DMS153 (cell line): Measurements from ENCODE around the gene ZBTB40.

ENCODE experiments used
- DNase-seq: peaks from one replicate; lab custom pipeline; 2025; lab: John Stamatoyannopoulos, UW

Gene ZBTB40

DNA sequence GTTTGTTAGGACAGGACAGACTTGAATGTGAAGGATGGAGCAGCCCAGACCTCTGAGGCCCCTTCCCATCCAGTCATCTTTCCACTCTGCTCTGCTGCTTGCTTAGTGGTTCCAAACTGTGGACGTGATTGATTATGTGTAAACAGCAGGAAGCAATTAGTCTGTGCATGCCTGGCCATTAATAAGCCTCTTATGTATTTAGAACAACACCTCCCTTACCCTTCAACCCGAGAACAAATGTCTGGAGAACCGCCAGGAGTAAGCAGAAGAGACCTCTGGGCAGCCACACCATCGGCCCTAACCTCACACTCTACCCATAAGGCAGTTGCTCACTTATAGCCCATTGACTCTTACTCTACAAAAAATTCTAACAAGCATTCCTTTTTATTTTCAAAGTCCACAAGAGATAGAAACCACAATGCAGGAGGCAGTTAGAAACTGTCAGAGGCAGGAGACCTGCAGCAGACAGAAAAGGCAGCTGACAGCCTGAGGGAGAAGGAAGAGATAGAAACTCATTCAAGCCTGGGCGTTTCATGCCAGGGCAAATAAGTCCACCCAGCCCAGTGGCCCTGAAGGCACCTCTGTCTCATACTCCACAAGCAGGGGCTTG is 105.8 kb downstream of the ZBTB40 start:
- DNase-seq = peak; percentile 66

DNA sequence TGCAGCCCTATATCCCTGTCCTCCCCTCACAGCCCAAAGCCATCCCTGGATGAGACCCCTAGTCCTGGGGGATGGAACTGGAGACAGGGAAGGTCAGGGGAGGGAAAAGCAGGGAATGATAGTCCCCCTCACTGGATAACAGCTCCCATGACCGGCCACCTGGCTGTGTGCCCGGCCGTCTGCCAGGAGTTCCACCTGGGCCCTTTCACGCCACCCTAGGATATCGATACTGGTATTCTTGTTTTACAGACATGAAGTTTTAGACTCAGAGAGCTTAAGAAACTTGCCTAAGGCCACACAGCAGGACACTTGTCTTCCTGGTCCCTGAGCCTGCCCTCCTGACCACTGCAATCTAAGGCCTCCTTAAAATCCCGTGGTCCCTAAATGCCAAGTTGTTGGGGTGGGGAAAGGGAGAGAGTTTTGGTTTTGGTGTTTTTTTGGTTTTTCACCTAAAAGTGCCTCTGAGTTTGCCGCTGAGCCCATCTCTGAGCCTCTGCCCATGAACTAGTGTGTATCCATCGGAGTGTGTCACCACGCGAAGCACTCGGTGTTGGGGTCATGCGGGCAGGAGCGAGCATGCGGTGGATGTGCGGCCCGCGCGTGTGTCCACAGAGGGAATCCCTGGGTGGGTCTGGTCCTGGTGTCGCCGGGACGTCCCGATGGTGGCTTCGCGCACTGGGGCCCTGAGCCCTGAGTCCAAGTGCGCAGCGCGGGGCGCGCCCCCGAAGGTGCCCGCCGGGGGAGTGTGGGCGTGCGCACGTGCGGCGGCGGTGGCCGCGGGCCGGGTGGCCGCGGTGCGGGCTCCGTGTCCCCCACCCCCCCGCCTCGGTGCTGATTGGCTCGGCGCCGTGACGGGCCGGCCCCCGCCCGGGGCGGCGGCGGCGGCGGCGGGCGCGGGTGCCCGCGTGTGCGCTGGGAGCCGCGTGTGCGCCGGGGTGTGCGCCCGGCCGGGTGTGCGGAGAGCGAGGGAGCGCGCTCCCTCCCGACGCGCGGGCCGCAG is 111.2 kb downstream of the ZBTB40 start, which contains the start of gene EPHA8:
Gene EPHA8, plus strand, starts transcription at position 906 of the 1,000 bp plus-strand sequence. CDS start 147 bp downstream, outside the sequence.
- DNase-seq = no peak

- DNase-seq = no peak
Measured at GRCh38 chr1:22563671-22564602, 112.3 kb downstream of the ZBTB40 start.

GRCh38 chr1:22566161-22566560 is 114.5 kb downstream of the ZBTB40 start:
- no peak for DNase-seq

- no peak for DNase-seq
Measured at GRCh38 chr1:22567197-22567596, 115.5 kb downstream of the ZBTB40 start.

- no peak for DNase-seq
Measured at GRCh38 chr1:22567994-22568393, 116.3 kb downstream of the ZBTB40 start.

- no peak for DNase-seq
Measured at GRCh38 chr1:22569269-22569668, 117.6 kb downstream of the ZBTB40 start.

DNA sequence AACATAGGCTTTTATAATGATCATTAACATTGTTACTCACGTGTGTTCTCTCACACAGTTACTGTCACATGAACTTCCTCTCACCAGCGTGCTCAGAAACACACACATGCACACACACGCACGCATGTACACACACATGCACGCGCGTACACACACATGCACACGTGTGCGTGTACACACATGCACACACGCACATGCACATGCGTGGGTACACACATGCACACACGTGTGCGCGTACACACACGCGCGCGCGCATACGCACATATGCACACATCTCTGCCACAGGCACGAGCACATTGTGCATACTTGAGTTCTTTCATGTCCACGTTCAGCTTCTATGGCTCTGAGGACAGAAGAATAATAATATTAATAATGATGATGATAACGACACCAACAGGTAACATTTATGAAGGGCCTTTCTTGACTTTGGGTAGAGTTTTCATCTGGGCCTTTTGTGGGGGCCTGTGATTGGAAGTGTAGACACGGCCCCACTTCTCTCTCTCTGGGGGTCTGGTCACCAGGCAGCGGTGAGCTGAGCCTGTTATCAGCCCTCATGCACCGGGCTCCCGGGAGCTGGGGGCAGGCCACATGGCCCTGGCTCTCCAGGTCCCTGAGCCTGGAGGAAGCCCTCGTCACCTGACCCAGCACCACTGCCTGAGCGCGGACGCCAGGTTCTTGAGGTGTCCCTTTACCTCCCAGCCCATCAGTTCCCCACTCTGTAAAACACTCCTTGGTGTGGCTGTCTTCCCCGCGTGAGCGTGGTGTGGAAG is 118.7 kb downstream of the ZBTB40 start:
- DNase-seq = no peak

GRCh38 chr1:22572818-22573217 is 121.2 kb downstream of the ZBTB40 start:
- DNase-seq = no peak

- DNase-seq = no peak
Measured at GRCh38 chr1:22573237-22573636, 121.6 kb downstream of the ZBTB40 start.

DNA sequence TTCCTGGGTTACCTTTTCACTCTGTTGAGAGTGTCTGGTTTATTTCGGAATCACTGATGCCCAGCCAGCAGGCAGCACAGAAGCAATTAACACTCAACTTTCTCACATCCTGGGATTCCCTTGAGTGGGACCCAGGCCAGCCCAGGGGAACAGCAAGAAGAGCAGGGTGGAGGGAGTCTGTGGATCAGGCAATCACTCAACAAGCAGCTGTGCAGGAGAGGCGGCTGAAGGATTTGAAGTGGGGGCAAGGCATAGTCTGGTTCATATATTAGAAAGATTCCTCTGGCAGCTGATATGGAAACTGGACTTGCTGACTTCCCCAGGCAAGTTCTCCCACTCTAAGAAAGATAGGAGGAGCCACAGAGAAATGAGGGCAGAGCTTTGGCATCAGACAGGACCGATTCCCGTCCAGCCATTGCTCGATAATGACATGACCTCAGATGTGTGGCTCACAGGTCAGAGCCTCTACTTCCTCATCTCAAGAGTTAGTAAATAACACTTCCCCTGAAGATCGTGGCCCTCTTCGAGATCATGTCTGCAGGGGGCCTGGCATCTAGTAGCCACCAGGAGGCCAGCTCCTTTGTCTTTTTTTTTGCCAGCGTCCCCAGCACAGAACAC is 124.0 kb downstream of the ZBTB40 start:
- peak; percentile 22 for DNase-seq

DNA sequence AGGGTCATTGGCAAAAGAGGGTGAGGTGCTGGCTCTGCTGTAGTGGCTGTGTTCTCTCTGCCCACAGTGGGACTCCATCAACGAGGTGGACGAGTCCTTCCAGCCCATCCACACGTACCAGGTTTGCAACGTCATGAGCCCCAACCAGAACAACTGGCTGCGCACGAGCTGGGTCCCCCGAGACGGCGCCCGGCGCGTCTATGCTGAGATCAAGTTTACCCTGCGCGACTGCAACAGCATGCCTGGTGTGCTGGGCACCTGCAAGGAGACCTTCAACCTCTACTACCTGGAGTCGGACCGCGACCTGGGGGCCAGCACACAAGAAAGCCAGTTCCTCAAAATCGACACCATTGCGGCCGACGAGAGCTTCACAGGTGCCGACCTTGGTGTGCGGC is 124.5 kb downstream of the ZBTB40 start:
- DNase-seq = no peak

GRCh38 chr1:22576617-22577016 is 125.0 kb downstream of the ZBTB40 start:
- no peak for DNase-seq

DNA sequence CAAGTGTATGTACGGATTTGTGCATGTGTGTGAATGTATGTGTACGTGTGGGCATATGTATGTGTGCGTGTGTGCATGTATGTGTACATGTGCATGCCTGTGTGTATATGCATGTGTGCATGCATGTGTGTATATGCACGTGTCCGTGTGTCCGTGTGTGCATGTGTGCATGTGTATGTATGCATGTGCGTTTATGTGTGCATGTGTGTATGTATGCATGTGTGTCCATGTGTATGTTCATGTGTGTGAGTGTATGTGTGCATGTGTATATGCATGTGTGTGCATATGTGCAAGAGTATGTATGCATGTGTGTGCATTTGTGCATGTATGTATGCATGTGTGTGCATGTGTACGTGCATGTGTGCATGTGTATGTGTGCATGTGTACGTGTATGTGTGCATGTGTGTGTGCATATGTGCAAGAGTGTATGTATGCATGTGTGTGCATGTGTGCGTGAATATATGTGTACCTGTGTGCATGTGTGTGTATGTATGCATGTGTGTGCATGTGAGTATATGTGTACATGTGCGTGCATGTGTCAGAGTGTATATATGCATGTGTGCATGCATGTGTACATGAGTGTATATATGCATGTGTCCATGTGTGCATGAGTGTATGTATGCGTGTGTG is 127.2 kb downstream of the ZBTB40 start:
- no peak for DNase-seq

- no peak for DNase-seq
Measured at GRCh38 chr1:22579541-22580155, 128.0 kb downstream of the ZBTB40 start.
